Stimulated activated effector memory CD8-positive, alpha-beta T cell treated with anti-CD3 and anti-CD28 coated beads, Interleukin-12 subunit alpha, Interleukin-12 subunit beta, amount 100 ng/mL, for 72 hours (primary cell): ENCODE measurements around the gene NRIP3.

Source experiments
- ATAC-seq: fragments of 150-1000 bp; cut with Tn5 transposase; 2 replicates; pipeline ENCODE4 v1.10.0; 2021
- DNase-seq, 2 donors: peaks; one replicate each; pipeline ENCODE4 v3.0.0; 2021 to 2022; ENCODE audit warnings: low spot score in 2 of 2
- H3K27ac Mint-ChIP-seq: one replicate; pipeline ENCODE4 v1.8.0; 2022; ENCODE audit warnings: mild to moderate bottlenecking, mixed read lengths
- H3K36me3 Mint-ChIP-seq: one replicate; pipeline ENCODE4 v1.8.0; 2022; ENCODE audit warnings: mild to moderate bottlenecking, mixed read lengths
- H3K4me1 Mint-ChIP-seq: one replicate; pipeline ENCODE4 v1.8.0; 2022; ENCODE audit warnings: mixed read lengths
- H3K4me3 Mint-ChIP-seq: one replicate; pipeline ENCODE4 v1.8.0; 2022; ENCODE audit warnings: mild to moderate bottlenecking, mixed read lengths
- H3K9me3 Mint-ChIP-seq: one replicate; pipeline ENCODE4 v1.8.0; 2022; ENCODE audit warnings: mixed read lengths

NRIP3 gene

DNA sequence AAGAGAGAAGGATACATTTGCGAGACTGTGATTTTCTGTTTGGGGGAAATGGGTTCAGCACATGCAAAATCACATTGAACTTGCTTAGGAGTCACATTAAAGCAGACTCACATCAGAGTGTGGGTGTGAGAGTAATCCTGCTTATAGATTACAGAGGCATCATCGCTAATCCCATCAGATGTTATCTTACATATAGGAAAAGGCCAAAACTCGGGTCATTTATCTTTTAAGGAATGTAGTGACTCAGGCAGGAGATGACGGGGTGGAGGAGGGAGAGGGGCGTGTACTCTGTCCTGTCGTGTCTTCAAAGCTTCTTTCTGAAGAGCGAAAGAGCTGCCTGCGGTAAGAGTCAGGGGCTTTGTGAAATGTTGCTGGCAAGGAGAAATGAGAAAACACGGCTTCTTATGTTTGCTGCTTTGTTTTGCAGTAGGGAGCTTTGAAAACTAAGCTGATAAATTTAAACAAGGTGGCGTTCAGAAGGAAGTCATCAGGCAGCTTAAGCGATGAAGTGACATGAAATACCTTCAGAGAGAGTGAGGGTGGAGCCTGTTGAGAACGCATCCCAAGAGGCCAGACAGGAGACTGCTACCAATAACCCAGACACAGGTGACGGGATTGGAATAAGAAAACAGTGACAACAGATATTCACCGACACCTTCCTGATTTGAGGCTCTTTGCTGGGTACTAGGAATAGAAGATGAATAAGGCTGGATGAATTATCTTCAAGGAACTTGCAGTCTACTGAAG lies 68.9 kb downstream of the NRIP3 start:
- H3K36me3 Mint-ChIP-seq: no peaks in the 10 kb centered on the region
- H3K9me3 Mint-ChIP-seq: no peaks in the 10 kb centered on the region
- H3K4me3 Mint-ChIP-seq: no peak overlapping the region
- ATAC-seq: no peak
- H3K4me1 Mint-ChIP-seq: no peaks in the 10 kb centered on the region
- DNase-seq: no peak
- no peak overlapping the region for H3K27ac Mint-ChIP-seq

DNA sequence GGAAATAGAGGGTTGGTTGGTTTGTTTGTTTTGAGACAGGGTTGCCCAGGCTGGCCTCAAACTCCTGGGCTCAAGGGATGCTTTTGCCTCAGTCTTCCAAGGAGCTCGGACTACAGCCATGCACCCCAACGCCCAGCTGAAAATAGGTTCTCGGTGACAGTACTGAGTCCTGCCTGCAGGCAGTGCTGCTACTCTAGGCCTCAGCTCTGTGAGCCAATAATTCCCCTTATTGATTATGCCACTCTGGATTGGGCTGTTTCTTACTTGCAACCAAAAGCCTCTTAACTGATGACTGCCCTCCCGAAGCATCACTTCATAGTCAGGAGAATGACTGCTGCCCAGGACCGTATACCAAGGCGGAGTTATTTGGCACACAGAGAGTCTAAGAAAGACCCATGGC lies 69.9 kb downstream of the NRIP3 start:
- Mint-ChIP-seq H3K4me3 (no peak overlapping the region), H3K36me3 (no peaks in the 10 kb centered on the region), H3K9me3 (no peaks in the 10 kb centered on the region), H3K4me1 (no peaks in the 10 kb centered on the region), H3K27ac (no peak overlapping the region)
- ATAC-seq (no peak), DNase-seq (no peak)

DNA sequence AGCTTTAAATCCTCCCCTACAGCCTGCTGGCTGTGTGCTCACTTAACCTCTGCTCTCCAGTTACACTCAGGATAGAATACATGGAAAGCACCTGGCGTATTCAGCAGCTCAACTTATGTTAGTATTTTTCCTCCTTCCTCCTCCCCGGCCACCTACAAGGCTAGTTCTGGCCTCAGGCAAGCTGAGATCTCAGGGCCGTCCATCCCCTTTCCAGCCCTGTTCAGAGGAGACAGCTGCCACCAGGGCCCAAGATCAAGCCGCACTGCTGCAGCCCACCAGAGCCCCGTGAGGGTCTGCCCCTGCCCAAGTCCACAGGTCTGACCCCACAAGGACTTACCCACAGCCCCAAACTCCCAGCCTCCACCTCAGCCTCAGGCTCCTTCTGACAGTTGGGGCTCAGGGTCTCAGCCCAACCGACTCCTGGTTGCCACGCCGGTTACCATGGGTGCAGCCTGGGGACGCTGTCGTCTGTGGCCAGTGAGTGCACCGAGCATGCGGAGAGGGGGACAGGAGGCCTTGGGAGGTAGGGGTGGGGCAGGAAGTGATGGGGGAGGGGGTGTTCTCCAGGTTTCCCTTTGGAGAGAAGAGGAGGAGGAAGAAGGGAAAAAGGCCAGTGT lies 71.1 kb downstream of the NRIP3 start, which contains the start of gene C11orf16:
Gene C11orf16 (minus strand): TSS at position 384 of the 617 bp plus-strand sequence. CDS start 639 bp downstream, outside the sequence.
- DNase-seq (no peak), ATAC-seq (no peak)
- H3K9me3 Mint-ChIP-seq: no peaks in the 10 kb centered on the region
- no peak within 1 kb of the TSS for H3K4me3 Mint-ChIP-seq
- H3K27ac Mint-ChIP-seq: no peak within 1 kb of the TSS
- no peaks in the 10 kb centered on the region for H3K4me1 Mint-ChIP-seq
- H3K36me3 Mint-ChIP-seq: no peaks in the 10 kb centered on the region
